GM23338 (cell line): ENCODE results near the gene DRICH1. TPM values are rescaled to one million over a fixed set of nuclear protein-coding genes. Genes with fewer than 3 reads are reported as not detected.
"Not testable (repeated sequence)": the region's sequence is repeated elsewhere in the genome, so short reads cannot be mapped to it uniquely, and the experiment has no call there.

Experiments
- ATAC-seq: fragments of 200-7000 bp; cut with Tn5 transposase; 3 replicates; pipeline ENCODE4 v1.9.1; 2020
- DNase-seq: peaks from one replicate; pipeline ENCODE4 v3.0.0-alpha.2; 2015; ENCODE audit warnings: low spot score
- H2AFZ ChIP-seq: fragments of 200-600 bp; sonication (generic); 2 replicates; pipeline ENCODE4 v1.8.0; 2016; ENCODE audit warnings: antibody characterized with exemption, mild to moderate bottlenecking, moderate library complexity
- H3F3A ChIP-seq: fragments of 200-600 bp; sonication (generic); replicated peaks from 2 replicates; pipeline ENCODE4 v1.8.0; 2017; ENCODE audit warnings: antibody characterized with exemption, mixed run types, low read depth
- H3K27ac ChIP-seq: fragments of 200-600 bp; sonication (generic); 2 replicates; pipeline ENCODE4 v1.6.1; 2016; ENCODE audit warnings: low read depth
- H3K27me3 ChIP-seq: fragments of 200-600 bp; sonication (generic); 2 replicates; pipeline ENCODE4 v1.8.0; 2016; ENCODE audit warnings: mild to moderate bottlenecking, mixed run types, moderate library complexity; ENCODE audit not compliant: insufficient read depth
- H3K36me3 ChIP-seq: fragments of 200-600 bp; sonication (generic); 2 replicates; pipeline ENCODE4 v1.8.0; 2016; ENCODE audit warnings: mild to moderate bottlenecking; ENCODE audit not compliant: insufficient read depth
- H3K4me1 ChIP-seq: fragments of 200-600 bp; sonication (generic); 2 replicates; pipeline ENCODE4 v1.8.0; 2016; ENCODE audit warnings: mild to moderate bottlenecking, moderate library complexity; ENCODE audit not compliant: insufficient read depth
- H3K4me2 ChIP-seq: fragments of 200-600 bp; sonication (generic); 2 replicates; pipeline ENCODE4 v1.7.1; 2017; ENCODE audit warnings: mixed run types
- H3K4me3 ChIP-seq: fragments of 200-600 bp; sonication (generic); 2 replicates; pipeline ENCODE4 v1.6.1; 2016; ENCODE audit warnings: mixed run types
- H3K79me2 ChIP-seq: fragments of 200-600 bp; sonication (generic); replicated peaks from 2 replicates; pipeline ENCODE4 v1.8.0; 2017; ENCODE audit warnings: mild to moderate bottlenecking; ENCODE audit not compliant: insufficient read depth
- H3K9me2 ChIP-seq: fragments of 200-600 bp; sonication (generic); 2 replicates; pipeline ENCODE4 v1.8.0; 2017; ENCODE audit not compliant: insufficient read depth
- H4K20me1 ChIP-seq: fragments of 200-600 bp; sonication (generic); replicated peaks from 2 replicates; pipeline ENCODE4 v1.8.0; 2017; ENCODE audit warnings: mild to moderate bottlenecking; ENCODE audit not compliant: insufficient read depth
- H3K27ac Mint-ChIP-seq: 2 replicates; pipeline ENCODE4 v1.8.0; 2020; ENCODE audit warnings: inconsistent platforms, mild to moderate bottlenecking, moderate library complexity, mixed read lengths
- H3K27me3 Mint-ChIP-seq: 3 replicates; pipeline ENCODE4 v1.8.0; 2022; ENCODE audit warnings: low read depth, mild to moderate bottlenecking, moderate library complexity, mixed read lengths, inconsistent platforms; ENCODE audit not compliant: insufficient read depth, poor library complexity
- H3K36me3 Mint-ChIP-seq: 3 replicates; pipeline ENCODE4 v1.8.0; 2021; ENCODE audit warnings: low read depth, mild to moderate bottlenecking, inconsistent platforms, moderate library complexity, mixed read lengths
- H3K4me1 Mint-ChIP-seq: 3 replicates; pipeline ENCODE4 v1.8.0; 2020; ENCODE audit warnings: mild to moderate bottlenecking, inconsistent platforms, mixed read lengths
- H3K4me3 Mint-ChIP-seq: 3 replicates; pipeline ENCODE4 v1.8.0; 2021; ENCODE audit warnings: moderate library complexity, mild to moderate bottlenecking, inconsistent platforms, mixed read lengths
- H3K9me3 Mint-ChIP-seq: 3 replicates; pipeline ENCODE4 v1.8.0; 2020; ENCODE audit warnings: moderate library complexity, mild to moderate bottlenecking, inconsistent platforms, mixed read lengths
- CTCF ChIP-seq, 2 experiments: fragments of 200-600 bp in 1 of 2; sonication (generic) in 1 of 2; conservative IDR thresholded peaks; 2 replicates each; pipeline versions ENCODE4 v1.5.1 to v1.6.1; 2016 to 2017; ENCODE audit warnings: antibody characterized with exemption in 2 of 2, low read depth in 2 of 2, mild to moderate bottlenecking in 2 of 2, moderate library complexity in 1 of 2
- NANOG ChIP-seq: IDR thresholded peaks from 2 replicates; pipeline ENCODE4 v1.6.1; 2016; ENCODE audit warnings: antibody characterized with exemption, borderline replicate concordance
- POLR2AphosphoS5 ChIP-seq: IDR thresholded peaks from 2 replicates; pipeline ENCODE4 v1.6.1; 2016; ENCODE audit warnings: antibody characterized with exemption, low read depth
- ZNF462 ChIP-seq: fragments of 250-450 bp; sonication (Bioruptor Pico); IDR thresholded peaks from 2 replicates; pipeline ENCODE4 v1.5.0; 2020; ENCODE audit warnings: mild to moderate bottlenecking, moderate library complexity
- polyA plus RNA-seq: library from polyadenylated mRNA; unstranded; fragments of >200 nt; fragmentation: Nextera tagmentation; extraction: Ambion mirVana; gene quantifications from 2 replicates; pipeline ENCODE4 v1.2.1, GENCODE V29; 2016
- total RNA-seq: library from RNA; depleted of rRNA; stranded (reverse); fragments of >200 nt; shearing (Covaris generic); gene quantifications from 2 replicates; pipeline ENCODE4 v1.2.3, GENCODE V29; 2014

Gene DRICH1
- total and polyA plus RNA-seq, 2 experiments from 2014 or later = not detected

GRCh38 chr22:23562186-23562585 is 69.9 kb downstream of the DRICH1 start (continued):
- TF ChIP-seq ZNF462 (no peak), POLR2AphosphoS5 (no peak), CTCF (conservative IDR thresholded peaks at IDR 0.05; ENCODE audit: low read depth in 2 of 2) (no peak), NANOG (no peak)

GRCh38 chr22:23561025-23561510 is 71.1 kb downstream of the DRICH1 start:
- not testable (repeated sequence) for H3K4me1 ChIP-seq, H4K20me1 ChIP-seq, H3K27ac ChIP-seq, H3K36me3 Mint-ChIP-seq, H3K4me3 ChIP-seq, H3K4me3 Mint-ChIP-seq, H3K9me3 Mint-ChIP-seq, ATAC-seq, H3K4me1 Mint-ChIP-seq, H2AFZ ChIP-seq, H3K36me3 ChIP-seq, H3K27ac Mint-ChIP-seq, H3K4me2 ChIP-seq, H3K9me2 ChIP-seq, DNase-seq, H3K79me2 ChIP-seq, H3F3A ChIP-seq
- H3K27me3 ChIP-seq = peaks cover 26% of the 10 kb centered on the region
- peaks cover 30% of the 10 kb centered on the region for H3K27me3 Mint-ChIP-seq

GRCh38 chr22:23560215-23560614 is 71.9 kb downstream of the DRICH1 start:
- H3K4me3 ChIP-seq, ATAC-seq, H2AFZ ChIP-seq, H3K9me3 Mint-ChIP-seq, H4K20me1 ChIP-seq, H3K36me3 Mint-ChIP-seq, H3K4me1 ChIP-seq, H3K36me3 ChIP-seq, H3K27ac Mint-ChIP-seq, H3K4me1 Mint-ChIP-seq, H3K27ac ChIP-seq, H3K79me2 ChIP-seq, DNase-seq, H3K9me2 ChIP-seq, H3K4me3 Mint-ChIP-seq, H3K4me2 ChIP-seq, H3F3A ChIP-seq: not testable (repeated sequence)
- peaks cover 17% of the 10 kb centered on the region for H3K27me3 ChIP-seq
- peaks cover 26% of the 10 kb centered on the region for H3K27me3 Mint-ChIP-seq
